Measurements from ENCODE around the gene AMZ2. TPM values are rescaled to one million over a fixed set of nuclear protein-coding genes. Genes with fewer than 3 reads are reported as not detected.
"Not testable (repeated sequence)": the region's sequence is repeated elsewhere in the genome, so short reads cannot be mapped to it uniquely, and the experiment has no call there.

Gene AMZ2
- total RNA-seq, 1 experiment from 2014 or later, result 221 TPM

GRCh38 chr17:68238164-68238870 is 9.5 kb upstream of the AMZ2 start:
- DNase-seq (ENCODE audit: low read depth, low spot score), result no peak
- in situ Hi-C loops (cut with HindIII; ENCODE audit: low pct_unique_long_range_greater_than_20kb, low sequenced_read_pairs), result no loop called here

GRCh38 chr17:68238871-68239253 is 9.0 kb upstream of the AMZ2 start:
- no peak for DNase-seq (ENCODE audit: low read depth, low spot score)
- in situ Hi-C loops (cut with HindIII; ENCODE audit: low pct_unique_long_range_greater_than_20kb, low sequenced_read_pairs), result no loop called here

- no peak for DNase-seq (ENCODE audit: low read depth, low spot score)
- in situ Hi-C loops (cut with HindIII; ENCODE audit: low pct_unique_long_range_greater_than_20kb, low sequenced_read_pairs), result no loop called here
Measured at GRCh38 chr17:68239632-68240366, 8.0 kb upstream of the AMZ2 start.

GRCh38 chr17:68246271-68247028 is 1.4 kb upstream of the AMZ2 start:
- no peak for DNase-seq (ENCODE audit: low read depth, low spot score)
- in situ Hi-C loops (cut with HindIII; ENCODE audit: low pct_unique_long_range_greater_than_20kb, low sequenced_read_pairs), result no loop called here

GRCh38 chr17:68248199-68248825 is 469 bp downstream of the AMZ2 start:
- in situ Hi-C loops (cut with HindIII; ENCODE audit: low pct_unique_long_range_greater_than_20kb, low sequenced_read_pairs), result no loop called here
- DNase-seq (ENCODE audit: low read depth, low spot score), result no peak

GRCh38 chr17:68248891-68249290 is 1.0 kb downstream of the AMZ2 start:
- DNase-seq (ENCODE audit: low read depth, low spot score), result no peak
- in situ Hi-C loops (cut with HindIII; ENCODE audit: low pct_unique_long_range_greater_than_20kb, low sequenced_read_pairs), result no loop called here

- no peak for DNase-seq (ENCODE audit: low read depth, low spot score)
- in situ Hi-C loops (cut with HindIII; ENCODE audit: low pct_unique_long_range_greater_than_20kb, low sequenced_read_pairs), result no loop called here
Measured at GRCh38 chr17:68249354-68249765, 1.5 kb downstream of the AMZ2 start.

- in situ Hi-C loops (cut with HindIII; ENCODE audit: low pct_unique_long_range_greater_than_20kb, low sequenced_read_pairs); DNase-seq (ENCODE audit: low read depth, low spot score): not testable (repeated sequence)
Measured at GRCh38 chr17:68253426-68253825, 5.6 kb downstream of the AMZ2 start.

- in situ Hi-C loops (cut with HindIII; ENCODE audit: low pct_unique_long_range_greater_than_20kb, low sequenced_read_pairs), result no loop called here
- DNase-seq (ENCODE audit: low read depth, low spot score), result no peak
Measured at GRCh38 chr17:68255151-68255550, 7.3 kb downstream of the AMZ2 start.

- in situ Hi-C loops (cut with HindIII; ENCODE audit: low pct_unique_long_range_greater_than_20kb, low sequenced_read_pairs), result no loop called here
Measured at GRCh38 chr17:68255731-68256538, 8.1 kb downstream of the AMZ2 start.

GRCh38 chr17:68256701-68257100 is 8.9 kb downstream of the AMZ2 start:
- in situ Hi-C loops (cut with HindIII; ENCODE audit: low pct_unique_long_range_greater_than_20kb, low sequenced_read_pairs); DNase-seq (ENCODE audit: low read depth, low spot score): not testable (repeated sequence)

More at GRCh38 chr17:68255731-68256538, 8.1 kb downstream of the AMZ2 start:
- DNase-seq (ENCODE audit: low read depth, low spot score), result no peak

- no peak for DNase-seq (ENCODE audit: low read depth, low spot score)
- in situ Hi-C loops (cut with HindIII; ENCODE audit: low pct_unique_long_range_greater_than_20kb, low sequenced_read_pairs), result no loop called here
Measured at GRCh38 chr17:68257934-68258333, 10.1 kb downstream of the AMZ2 start.

- DNase-seq (ENCODE audit: low read depth, low spot score); in situ Hi-C loops (cut with HindIII; ENCODE audit: low pct_unique_long_range_greater_than_20kb, low sequenced_read_pairs): not testable (repeated sequence)
Measured at GRCh38 chr17:68258890-68259647, 11.2 kb downstream of the AMZ2 start.

GRCh38 chr17:68259648-68259951 is 11.8 kb downstream of the AMZ2 start:
- DNase-seq (ENCODE audit: low read depth, low spot score); in situ Hi-C loops (cut with HindIII; ENCODE audit: low pct_unique_long_range_greater_than_20kb, low sequenced_read_pairs): not testable (repeated sequence)

GRCh38 chr17:68260051-68260762 is 12.4 kb downstream of the AMZ2 start:
- in situ Hi-C loops (cut with HindIII; ENCODE audit: low pct_unique_long_range_greater_than_20kb, low sequenced_read_pairs), result no loop called here

GRCh38 chr17:68262467-68262866 is 14.6 kb downstream of the AMZ2 start:
- DNase-seq (ENCODE audit: low read depth, low spot score); in situ Hi-C loops (cut with HindIII; ENCODE audit: low pct_unique_long_range_greater_than_20kb, low sequenced_read_pairs): not testable (repeated sequence)

More at GRCh38 chr17:68260051-68260762, 12.4 kb downstream of the AMZ2 start:
- no peak for DNase-seq (ENCODE audit: low read depth, low spot score)

Data from SK-MEL-5 (cell line).